OCI-LY1 (cell line): Measurements from ENCODE around the gene PRRC2C.

Experiments used
- H2AFZ ChIP-seq: fragments of 200-600 bp; sonication (generic), shearing (Covaris generic); 2 replicates; pipeline ENCODE4 v1.6.0; 2014; ENCODE audit warnings: antibody characterized with exemption, mild to moderate bottlenecking, low read length
- H3F3A ChIP-seq: fragments of 200-600 bp; sonication (generic), shearing (Covaris generic); 2 replicates; pipeline ENCODE4 v1.6.0; 2014; ENCODE audit warnings: mild to moderate bottlenecking, antibody characterized with exemption, low read length, moderate library complexity; ENCODE audit not compliant: insufficient read depth
- H3K27ac ChIP-seq: fragments of 200-600 bp; sonication (generic); 2 replicates; pipeline ENCODE4 v1.5.1; 2014; ENCODE audit warnings: low read length, mixed run types, mild to moderate bottlenecking, low read depth; ENCODE audit not compliant: poor library complexity, severe bottlenecking
- H3K27me3 ChIP-seq: fragments of 200-600 bp; sonication (generic); 2 replicates; pipeline ENCODE4 v1.6.0; 2014; ENCODE audit warnings: antibody characterized with exemption, mild to moderate bottlenecking, low read length, moderate library complexity; ENCODE audit not compliant: insufficient read depth
- H3K36me3 ChIP-seq: fragments of 200-600 bp; sonication (generic); 2 replicates; pipeline ENCODE4 v1.6.1; 2014; ENCODE audit warnings: mild to moderate bottlenecking, antibody characterized with exemption, low read length, moderate library complexity, mixed read lengths; ENCODE audit not compliant: insufficient read depth
- H3K4me1 ChIP-seq: fragments of 200-600 bp; sonication (generic); 2 replicates; pipeline ENCODE4 v1.5.1; 2014; ENCODE audit warnings: mild to moderate bottlenecking, low read length, moderate library complexity; ENCODE audit not compliant: insufficient read depth, severe bottlenecking
- H3K4me2 ChIP-seq: fragments of 200-600 bp; sonication (generic), shearing (Covaris generic); 2 replicates; pipeline ENCODE4 v1.6.1; 2014; ENCODE audit warnings: low read length
- H3K4me3 ChIP-seq: fragments of 200-600 bp; sonication (generic); 2 replicates; pipeline ENCODE4 v1.5.1; 2014; ENCODE audit warnings: low read length, low read depth, mild to moderate bottlenecking, mixed read lengths; ENCODE audit not compliant: poor library complexity, severe bottlenecking
- H3K79me2 ChIP-seq: fragments of 200-600 bp; shearing (Covaris generic); 2 replicates; pipeline ENCODE4 v1.6.1; 2016; ENCODE audit warnings: mixed run types, low read length, mixed read lengths; ENCODE audit not compliant: insufficient read depth
- H3K9ac ChIP-seq: fragments of 200-600 bp; sonication (generic), shearing (Covaris generic); 2 replicates; pipeline ENCODE4 v1.6.1; 2014; ENCODE audit warnings: mild to moderate bottlenecking, low read length, mixed read lengths
- H3K9me2 ChIP-seq: fragments of 200-600 bp; sonication (generic), shearing (Covaris generic); 2 replicates; pipeline ENCODE4 v1.6.1; 2014; ENCODE audit warnings: low read depth, mild to moderate bottlenecking, low read length, mixed read lengths
- H3K9me3 ChIP-seq: fragments of 200-600 bp; shearing (Covaris generic); 2 replicates; pipeline ENCODE4 v1.6.1; 2014; ENCODE audit warnings: low read length, mixed read lengths
- H4K20me1 ChIP-seq: fragments of 200-600 bp; sonication (generic), shearing (Covaris generic); 2 replicates; pipeline ENCODE4 v1.6.0; 2016; ENCODE audit warnings: mild to moderate bottlenecking, low read length; ENCODE audit not compliant: insufficient read depth
- CTCF ChIP-seq: fragments of 200-600 bp; sonication (generic), shearing (Covaris generic); IDR thresholded peaks from 2 replicates; pipeline ENCODE4 v1.5.1; 2017; ENCODE audit warnings: mild to moderate bottlenecking, antibody characterized with exemption, low read length, moderate library complexity, mixed read lengths
- EZH2 ChIP-seq: fragments of 200-600 bp; sonication (generic), shearing (Covaris generic); IDR thresholded peaks from 2 replicates; pipeline ENCODE4 v1.8.0; 2017; ENCODE audit warnings: borderline replicate concordance, mixed run types, mild to moderate bottlenecking, antibody characterized with exemption, low read length, moderate library complexity, mixed read lengths

The PRRC2C gene

DNA sequence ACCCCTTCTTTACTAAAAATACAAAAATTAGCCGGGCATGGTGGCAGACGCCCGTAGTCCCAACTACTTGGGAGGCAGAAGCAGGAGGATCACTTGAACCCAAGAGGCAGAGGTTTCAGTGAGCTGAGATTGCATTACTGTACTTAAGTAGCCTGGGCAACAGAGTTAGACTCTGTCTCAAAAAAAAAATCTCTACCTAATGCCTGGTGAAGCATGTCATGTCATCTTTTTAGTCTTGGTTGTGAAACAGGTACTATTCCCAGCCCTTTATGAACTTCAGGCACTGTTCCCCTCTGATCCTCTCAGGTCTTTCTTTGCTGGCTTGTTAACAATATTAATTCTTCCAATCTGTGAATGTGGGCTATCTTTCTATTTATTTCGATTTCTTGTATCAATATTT is 22.1 kb downstream of the PRRC2C start:
- no peak for TF ChIP-seq CTCF
- TF ChIP-seq EZH2 = no peak
- H2AFZ ChIP-seq = no peak overlapping the region
- no peaks in the 10 kb centered on the region for H3F3A ChIP-seq
- H3K9me2 ChIP-seq = no peaks in the 10 kb centered on the region
- no peaks in the 10 kb centered on the region for H3K27me3 ChIP-seq
- peaks cover 21% of the 10 kb centered on the region for H4K20me1 ChIP-seq
- no peak overlapping the region for H3K4me2 ChIP-seq
- H3K27ac ChIP-seq = no peak overlapping the region
- H3K4me3 ChIP-seq = no peak overlapping the region
- peaks cover 25% of the 10 kb centered on the region for H3K36me3 ChIP-seq
- H3K9ac ChIP-seq = no peak overlapping the region
- H3K79me2 ChIP-seq = peaks cover 100% of the 10 kb centered on the region
- peaks cover 9% of the 10 kb centered on the region for H3K4me1 ChIP-seq
- no peaks in the 10 kb centered on the region; the same call in 1 of the 2 replicates for H3K9me3 ChIP-seq

DNA sequence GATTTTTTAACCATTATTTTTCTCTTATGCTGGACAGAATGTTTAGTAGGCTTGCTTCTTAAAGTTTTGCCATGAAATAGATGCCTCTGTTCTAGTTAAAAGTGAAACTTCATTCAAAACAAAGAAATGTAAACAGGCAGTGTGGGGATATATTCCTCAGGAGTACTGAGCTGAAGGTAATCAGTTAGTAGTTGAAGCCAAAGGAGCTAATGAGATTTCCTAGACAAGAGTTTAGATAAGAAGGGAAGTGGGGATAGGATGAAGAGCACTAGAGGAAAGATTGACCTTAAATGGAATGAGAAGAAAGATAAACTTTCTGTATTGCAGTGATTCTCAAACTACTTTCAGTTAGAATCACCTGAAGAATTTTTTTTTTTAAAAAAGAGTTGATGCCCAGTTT is 23.9 kb downstream of the PRRC2C start:
- Histone ChIP-seq H3K27me3 (no peaks in the 10 kb centered on the region), H3K4me2 (no peak overlapping the region), H3K9me3 (no peaks in the 10 kb centered on the region), H3K4me1 (peaks cover 9% of the 10 kb centered on the region), H3K36me3 (peaks cover 25% of the 10 kb centered on the region), H3K9ac (no peak overlapping the region), H3K9me2 (no peaks in the 10 kb centered on the region), H3F3A (no peaks in the 10 kb centered on the region), H3K4me3 (no peak overlapping the region), H3K27ac (no peak overlapping the region), H3K79me2 (peaks cover 100% of the 10 kb centered on the region), H4K20me1 (peaks cover 23% of the 10 kb centered on the region), H2AFZ (no peak overlapping the region)
- TF ChIP-seq EZH2 (no peak), CTCF (no peak)

GRCh38 chr1:171513743-171514142 is 28.4 kb downstream of the PRRC2C start:
- Histone ChIP-seq H3K4me1 (no peaks in the 10 kb centered on the region), H3K4me2 (no peak overlapping the region), H3F3A (no peaks in the 10 kb centered on the region), H3K27me3 (no peaks in the 10 kb centered on the region), H3K9me3 (no peaks in the 10 kb centered on the region), H3K9ac (no peak overlapping the region), H4K20me1 (peaks cover 15% of the 10 kb centered on the region), H2AFZ (no peak overlapping the region), H3K9me2 (no peaks in the 10 kb centered on the region), H3K79me2 (peaks cover 58% of the 10 kb centered on the region), H3K4me3 (no peak overlapping the region), H3K36me3 (peaks cover 66% of the 10 kb centered on the region), H3K27ac (no peak overlapping the region)
- TF ChIP-seq EZH2 = no peak
- TF ChIP-seq CTCF = no peak
